ENCODE results near the gene TJP2.

The TJP2 gene

DNA sequence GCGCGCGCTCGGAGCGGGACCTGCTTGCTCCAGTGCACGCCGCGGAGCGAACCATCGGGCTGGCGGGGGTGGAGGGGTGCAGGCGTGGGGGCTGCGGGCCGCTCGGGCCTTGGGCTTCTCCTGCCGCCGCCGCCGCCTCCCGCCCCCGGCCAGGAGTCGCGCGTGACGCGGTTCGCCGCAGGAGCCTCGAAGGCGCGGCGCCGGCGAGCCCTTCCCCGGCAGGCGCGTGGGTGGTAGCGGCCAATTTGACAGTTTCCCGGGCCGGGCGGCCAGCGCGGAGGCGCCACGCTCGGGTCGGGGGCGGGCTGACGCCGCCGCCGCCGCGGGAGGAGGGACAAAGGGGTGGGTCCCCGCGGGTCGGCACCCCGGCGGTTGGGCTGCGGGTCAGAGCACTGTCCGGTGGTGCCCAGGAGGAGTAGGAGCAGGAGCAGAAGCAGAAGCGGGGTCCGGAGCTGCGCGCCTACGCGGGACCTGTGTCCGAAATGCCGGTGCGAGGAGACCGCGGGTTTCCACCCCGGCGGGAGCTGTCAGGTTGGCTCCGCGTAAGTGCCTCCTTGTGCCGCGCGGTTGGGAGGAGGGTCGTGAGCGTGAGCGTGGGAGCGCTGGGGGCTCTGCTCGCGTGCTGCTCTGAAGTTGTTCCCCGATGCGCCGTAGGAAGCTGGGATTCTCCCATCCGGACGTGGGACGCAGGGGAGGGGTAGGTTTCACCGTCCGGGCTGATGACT lies at the start of gene TJP2:
TSS of gene TJP2 (plus strand) at position 387 of the 725 bp plus-strand sequence. CDS start at position 483, 96 bp downstream.
- DNase-seq: peak; percentile 53 to 61

DNA sequence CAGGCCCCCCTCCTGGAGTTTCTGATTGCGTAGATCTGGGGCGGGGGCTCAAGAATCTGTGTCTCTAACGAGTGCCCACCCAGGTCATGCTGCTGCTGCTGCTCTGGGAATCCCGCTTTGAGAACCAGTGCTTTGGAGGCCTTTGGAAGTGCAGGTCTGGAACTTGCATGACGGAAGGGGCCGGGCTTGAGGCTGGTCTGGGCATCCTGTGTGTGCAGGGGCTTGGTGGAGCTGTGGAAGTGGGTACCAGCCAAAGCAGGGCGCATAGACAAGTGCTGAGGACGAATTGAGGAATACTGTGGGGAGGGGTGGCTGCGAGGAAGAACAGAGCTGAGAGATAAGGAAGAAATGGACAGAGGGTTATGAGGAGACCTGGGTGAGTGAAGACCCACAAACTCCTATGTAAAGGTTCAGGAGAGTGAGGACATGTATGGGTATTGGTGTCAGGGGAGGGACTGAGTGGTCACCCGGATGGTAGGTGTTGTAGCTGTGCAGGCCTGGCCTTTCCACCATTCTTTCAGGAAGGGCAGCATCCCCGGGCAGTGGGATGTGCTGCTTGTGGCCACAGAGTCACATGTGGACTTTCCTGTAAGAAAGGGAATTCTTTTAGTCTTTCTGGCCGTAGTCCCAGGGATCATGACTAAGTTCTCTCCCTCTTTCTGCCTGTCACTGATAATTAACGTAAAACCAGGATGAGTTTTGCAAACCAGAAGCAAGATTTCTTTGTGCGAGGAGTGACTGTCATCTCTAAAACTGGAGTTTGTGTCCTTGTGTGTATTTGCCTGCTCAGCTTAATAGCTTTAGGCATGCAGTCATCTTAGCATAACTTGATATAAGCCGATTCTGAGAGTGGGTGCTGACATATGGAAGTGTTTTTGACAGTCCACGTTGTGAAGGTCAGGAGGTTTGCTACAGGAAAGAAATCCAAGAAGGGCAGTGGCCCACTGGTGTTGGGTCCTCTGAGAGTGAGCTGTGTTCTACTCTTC lies 43.3 kb upstream of the TJP2 start:
- no peak for DNase-seq

DNA sequence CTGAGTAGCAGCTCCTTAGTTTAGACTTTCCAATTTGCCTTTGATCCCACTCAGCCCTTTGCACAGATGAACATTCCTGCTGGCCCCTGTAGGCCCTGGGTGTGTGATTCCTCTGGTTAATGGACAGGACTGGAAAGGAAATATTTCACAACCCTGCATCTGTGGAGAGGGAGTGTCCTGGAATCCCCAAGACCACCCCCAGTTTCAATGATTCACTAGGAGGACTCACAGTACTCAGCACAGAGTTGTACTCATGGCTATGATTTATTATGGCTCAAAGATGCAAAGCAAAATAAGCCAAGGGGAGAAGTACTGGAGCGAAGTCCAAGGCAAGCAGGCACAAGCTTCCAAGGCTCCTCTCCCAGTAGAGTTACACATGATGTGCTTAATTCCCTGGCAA lies 42.4 kb upstream of the TJP2 start:
- DNase-seq: no peak

DNA sequence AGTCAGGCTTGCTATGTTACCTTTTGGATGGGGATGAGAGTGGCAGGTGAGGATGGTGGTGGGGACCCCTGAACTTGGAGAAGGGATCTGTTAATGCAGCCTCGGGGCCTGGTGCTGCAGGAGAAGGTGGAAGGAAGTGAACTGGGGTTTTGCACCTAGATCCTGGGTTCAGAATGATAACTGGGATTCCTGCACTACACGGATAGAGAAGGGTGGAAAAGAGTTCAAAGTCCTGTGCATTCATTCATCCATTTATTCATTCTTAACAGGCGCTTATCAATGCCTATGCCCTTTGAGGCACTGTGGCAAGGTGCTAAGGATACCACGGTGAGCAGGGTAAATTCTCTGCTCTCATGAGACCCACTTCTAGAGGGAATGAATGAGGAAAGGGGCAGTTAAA lies 41.7 kb upstream of the TJP2 start:
- no peak for DNase-seq

DNA sequence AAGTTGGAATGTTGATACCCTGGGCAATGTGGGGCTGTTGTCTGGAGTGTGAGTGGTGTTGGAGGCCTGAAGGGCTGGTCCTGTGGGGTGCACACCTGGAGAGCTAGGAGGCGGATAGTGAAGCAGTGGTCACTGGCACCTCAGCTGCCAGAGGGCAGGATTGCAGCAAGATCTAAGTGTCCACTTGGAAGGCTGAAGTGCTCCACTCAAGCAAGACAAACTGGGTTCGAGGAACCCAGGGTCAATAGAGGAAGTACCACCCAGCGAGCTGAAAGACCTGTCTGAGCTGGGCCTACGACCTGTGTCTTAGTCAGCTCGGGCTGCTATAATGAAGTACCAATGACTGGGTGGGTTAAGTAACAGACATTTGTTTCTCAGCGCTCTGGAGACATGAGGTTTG lies 39.7 kb upstream of the TJP2 start:
- DNase-seq: no peak

DNA sequence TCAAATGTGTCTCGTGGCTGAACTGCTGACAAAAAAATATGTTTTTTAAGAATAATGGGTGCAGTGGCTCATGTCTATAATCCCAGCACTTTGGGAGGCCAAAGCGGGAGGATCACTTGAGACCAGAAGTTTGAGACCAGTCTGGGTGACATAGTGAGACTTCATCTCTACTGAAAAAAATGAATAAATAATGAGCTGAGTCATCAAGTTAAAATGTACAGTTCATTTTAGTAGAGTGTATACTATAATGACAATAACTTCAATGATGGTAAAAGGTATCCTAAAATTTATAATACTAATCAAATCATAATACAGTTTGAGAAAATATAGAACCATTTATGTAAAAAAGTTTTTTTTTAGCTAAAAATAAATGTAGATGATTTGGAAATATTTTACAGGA lies 37.9 kb upstream of the TJP2 start:
- DNase-seq: no peak

DNA sequence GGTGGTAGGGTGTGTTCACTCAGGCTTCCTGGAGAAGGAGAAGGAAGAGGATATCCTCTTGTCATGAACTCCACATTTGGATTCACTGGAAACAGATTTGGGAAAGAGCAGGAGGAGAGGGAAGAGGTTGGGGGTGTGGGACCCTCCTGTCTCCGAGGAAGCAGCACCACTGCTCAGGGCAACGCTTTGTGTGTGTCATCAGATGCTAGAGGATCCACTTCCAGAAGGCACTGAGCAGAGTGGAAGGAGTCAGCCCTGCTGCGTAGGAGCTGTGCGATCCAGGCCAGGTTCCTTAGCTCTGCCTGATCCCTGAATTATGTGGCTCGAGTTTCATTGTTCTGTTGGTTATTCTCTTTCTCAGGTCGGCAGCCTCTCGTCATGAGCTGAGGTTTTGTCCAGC lies 37.3 kb upstream of the TJP2 start:
- no peak for DNase-seq

DNA sequence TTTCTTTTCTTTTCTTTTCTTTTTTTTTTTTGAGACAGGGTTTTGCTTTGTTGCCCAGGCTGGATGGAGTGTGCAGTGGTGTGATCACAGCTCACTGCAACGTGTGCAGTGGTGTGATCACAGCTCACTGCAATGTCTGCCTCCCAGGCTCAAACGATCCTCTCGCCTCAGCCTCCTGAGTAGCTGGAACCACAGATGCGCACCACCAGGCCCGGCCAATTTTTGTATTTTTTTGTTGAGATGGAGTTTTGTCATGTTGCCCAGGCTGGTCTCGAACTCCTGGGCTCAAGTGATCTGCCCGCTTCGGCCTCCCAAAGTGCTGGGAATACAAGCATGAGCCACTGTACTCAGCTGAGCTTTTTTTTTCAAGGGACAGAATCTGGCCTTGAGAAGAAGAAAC lies 36.8 kb upstream of the TJP2 start:
- DNase-seq: no peak

DNA sequence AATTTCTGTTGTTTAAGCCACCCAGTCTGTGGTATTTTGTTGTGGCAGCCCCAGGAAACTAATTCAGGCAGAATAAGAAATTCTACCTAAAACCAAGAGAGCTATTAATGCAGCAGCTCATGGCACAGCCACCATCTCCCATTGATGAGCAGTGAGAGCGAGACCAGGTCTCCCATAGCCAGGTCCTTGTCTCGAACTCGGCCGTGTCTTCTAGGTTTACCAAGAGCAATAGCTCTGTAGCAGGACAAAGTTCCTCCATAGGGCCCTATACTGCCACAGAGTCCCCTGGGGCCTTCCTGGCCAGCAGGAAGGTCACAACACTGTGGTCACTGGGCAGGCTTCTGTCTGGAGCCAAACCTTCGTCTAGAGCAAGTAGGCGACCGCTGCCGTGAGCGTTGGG lies 34.5 kb upstream of the TJP2 start:
- DNase-seq: no peak

DNA sequence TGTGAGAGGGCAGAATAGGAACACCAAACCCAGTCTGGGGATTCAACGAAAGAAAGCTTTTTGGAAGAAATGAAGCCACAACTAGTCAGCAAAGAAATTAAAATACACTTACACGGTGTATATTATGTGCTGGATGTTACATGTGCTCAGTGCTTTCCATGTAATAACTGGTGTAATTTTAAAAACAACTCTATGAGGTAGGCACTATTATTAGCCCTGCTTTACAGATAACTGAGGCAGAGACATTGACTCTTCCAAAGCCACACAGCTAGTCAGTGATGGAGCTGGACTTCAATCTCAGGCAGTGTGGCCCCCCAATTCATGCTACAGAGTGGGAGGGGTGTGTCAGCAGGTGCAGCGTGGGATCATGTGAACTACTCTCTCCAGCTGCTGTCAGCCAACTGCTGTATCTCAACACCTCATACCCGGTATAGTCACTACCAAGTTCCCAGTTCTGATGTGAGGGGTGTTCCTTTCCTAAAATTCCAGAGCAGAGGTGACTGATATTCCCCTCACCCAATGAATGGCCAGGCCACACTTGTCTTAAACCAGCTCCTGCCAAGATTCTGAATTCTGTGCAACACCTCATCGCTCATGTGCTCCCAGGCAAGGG lies 33.8 kb upstream of the TJP2 start:
- no peak for DNase-seq

DNA sequence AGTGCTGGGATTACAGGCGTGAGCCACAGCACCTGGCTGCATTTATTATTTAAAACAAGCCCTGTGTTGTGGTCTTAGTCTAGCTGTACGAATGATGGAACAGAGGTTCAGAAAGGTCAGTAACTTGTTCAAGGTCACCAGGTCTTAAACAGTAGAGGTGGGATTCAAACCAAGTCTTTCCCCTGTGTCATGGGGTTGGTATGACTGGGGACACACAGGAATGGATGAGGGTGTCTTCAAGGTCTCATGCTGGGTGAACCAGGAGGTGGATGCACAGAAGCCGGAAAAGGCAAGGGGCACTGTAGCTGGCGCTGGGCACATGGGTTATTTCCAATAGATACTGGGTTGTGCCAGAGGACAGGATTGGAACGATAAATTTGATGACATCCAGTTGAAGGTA lies 32.2 kb upstream of the TJP2 start:
- DNase-seq: no peak

DNA sequence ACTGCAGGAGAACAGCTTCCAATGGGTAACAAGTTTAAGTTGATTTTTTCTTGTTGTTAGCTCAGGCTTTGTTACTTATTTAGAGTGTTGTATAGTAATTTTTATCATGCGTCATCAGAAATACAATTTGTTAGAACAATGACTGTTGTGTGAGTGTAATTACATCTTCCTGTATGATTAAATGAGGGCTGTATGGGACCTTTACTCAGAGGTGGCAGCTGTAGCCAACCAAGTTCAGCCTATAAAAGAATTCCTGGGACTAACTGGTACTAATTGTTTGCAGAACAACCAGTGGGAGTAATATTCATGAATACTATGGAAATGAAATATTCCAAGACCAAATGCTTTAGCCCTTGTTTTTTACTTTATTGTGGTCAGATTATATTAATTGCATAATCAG lies 30.8 kb upstream of the TJP2 start:
- no peak for DNase-seq

DNA sequence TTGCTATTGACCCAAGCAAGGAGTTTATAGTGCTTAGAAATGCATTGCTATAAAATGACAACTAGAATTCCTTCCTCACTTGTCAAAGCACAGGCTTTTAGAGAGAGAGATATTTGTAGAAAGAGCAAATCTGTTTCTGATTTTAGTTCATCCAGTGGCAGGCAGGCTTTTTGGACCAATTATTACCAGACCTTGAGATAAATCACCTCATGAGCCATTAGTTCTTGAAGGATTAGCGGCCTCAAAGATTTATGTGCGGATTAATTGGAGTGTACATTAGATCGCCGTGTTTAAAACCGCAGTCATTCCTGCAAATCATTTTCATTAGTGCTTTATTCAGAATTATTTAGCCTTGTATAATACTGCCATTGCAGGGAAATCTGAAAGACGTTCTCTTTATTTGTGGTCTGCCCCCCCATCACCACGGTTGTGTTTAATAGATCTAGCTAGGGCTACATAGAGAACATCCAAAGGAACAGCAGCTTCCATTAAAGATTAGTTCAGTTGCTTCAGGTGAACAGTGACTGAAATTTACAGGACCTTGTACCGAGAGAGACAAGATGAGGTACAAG lies 28.8 kb upstream of the TJP2 start:
- DNase-seq: no peak

DNA sequence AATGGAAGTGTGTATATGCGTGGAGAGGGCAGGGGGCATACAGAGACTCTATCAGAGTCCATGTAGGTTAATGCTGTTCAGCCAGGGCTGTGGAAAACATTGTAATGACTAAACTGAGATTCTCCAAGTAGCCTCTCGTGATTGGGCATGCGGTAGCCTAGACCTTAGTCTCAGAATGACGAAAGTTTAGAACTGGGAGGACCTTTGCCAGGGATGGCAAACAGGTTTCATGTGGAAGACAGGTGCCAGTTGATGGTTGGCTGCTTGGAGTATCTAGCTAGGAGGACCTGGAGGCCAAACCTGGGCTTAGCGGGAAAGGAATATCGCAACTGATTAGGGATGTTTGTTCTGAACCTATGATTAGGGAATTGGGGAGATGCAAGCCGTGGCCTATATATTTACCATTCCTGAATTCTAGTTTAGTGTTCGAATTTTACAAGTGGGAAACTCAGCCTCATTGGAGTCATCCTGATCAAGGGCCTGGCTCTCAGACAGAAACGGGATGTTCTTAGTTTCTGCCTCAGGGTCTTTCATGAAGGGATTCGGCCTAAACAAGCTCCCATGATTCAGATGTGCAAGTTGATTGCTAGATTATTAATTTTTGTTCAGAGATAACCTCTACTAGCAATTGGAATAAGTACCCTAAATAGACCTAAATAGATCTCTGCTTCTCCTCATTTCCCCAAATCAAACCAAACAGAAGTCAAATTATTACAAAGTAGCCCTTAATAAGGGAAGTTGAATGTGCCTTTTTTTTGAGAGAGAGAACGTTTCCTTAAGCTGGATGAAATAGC lies 26.8 kb upstream of the TJP2 start:
- DNase-seq: no peak

DNA sequence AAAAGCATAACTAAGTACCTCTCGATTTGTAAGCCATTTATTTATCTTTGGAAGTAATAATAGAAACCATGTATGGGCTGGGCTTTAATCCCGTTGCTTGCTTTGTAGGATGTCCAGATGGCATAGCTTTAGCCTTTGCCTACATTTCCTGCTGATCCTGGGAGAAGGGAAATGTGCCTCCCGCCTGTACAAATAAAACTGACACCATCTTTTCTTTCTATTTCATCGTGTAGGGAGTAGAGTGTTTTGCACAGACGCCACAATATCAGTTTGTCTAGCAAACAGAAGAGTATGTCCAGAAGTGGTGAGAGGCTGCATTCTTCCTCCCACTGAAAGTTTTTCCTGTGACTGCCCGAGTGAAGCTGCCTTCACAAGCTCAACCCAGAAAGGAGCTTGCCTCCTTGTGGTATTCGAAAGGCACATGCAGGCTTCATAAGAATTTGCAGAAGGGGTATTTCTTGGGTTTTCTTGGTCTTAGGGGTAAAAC lies 24.7 kb upstream of the TJP2 start:
- no peak for DNase-seq

DNA sequence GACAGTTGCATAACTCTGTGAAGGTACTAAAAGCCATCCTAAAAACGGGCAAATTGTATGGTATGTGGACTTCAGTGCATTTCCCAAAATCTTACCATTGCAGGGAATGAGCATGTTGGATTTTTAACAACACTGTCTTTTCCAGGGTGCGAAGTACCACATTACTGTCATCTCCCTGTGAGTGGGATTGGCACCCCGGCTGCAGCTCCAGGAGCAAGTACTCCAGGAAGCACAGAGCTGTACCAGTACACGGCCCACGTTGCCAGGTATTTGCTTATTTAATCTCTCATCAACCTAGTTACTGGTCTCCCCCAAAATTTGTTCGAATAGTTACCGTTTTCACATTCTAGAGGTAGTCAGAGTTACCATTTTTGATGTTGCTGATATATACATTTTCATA lies 22.6 kb upstream of the TJP2 start:
- DNase-seq: no peak

DNA sequence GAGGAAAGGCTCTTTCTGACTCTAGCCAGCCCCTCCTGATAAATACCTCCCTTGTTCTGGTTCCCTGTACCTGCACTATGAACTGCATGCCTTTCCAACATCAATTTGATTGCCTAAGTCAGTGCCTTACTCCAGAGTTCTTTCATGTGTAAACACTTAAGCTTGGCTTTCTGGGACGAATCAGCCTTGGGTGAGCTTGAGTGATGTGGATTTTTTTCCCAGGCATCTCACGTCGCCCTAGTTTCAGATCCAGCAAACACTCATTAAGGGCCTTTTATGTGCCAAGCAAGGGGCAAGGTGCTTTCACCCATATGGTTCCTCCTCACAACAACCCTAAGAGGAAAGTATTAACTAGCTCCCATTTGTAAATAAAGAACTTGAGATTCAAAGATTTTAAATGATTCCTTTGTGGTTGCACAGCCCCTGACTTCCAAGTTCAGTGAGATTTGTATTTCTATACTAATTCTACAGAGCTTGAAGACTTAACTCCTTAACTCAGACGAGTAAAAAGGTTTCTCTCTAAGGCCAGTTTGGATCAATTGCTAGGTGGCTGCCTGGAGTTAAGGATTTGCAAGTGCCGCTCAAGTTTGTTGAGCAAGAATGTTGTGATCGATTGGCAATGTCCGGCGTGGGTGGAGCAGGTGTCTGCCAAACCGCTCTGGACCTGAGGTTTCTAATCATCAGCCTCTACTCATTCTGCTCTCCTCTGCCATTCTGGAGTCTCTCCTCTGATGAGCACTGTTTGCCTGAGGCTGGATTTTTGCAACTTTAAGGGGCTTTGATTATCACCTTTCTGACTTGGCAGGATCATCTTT lies 20.2 kb upstream of the TJP2 start:
- DNase-seq: no peak

DNA sequence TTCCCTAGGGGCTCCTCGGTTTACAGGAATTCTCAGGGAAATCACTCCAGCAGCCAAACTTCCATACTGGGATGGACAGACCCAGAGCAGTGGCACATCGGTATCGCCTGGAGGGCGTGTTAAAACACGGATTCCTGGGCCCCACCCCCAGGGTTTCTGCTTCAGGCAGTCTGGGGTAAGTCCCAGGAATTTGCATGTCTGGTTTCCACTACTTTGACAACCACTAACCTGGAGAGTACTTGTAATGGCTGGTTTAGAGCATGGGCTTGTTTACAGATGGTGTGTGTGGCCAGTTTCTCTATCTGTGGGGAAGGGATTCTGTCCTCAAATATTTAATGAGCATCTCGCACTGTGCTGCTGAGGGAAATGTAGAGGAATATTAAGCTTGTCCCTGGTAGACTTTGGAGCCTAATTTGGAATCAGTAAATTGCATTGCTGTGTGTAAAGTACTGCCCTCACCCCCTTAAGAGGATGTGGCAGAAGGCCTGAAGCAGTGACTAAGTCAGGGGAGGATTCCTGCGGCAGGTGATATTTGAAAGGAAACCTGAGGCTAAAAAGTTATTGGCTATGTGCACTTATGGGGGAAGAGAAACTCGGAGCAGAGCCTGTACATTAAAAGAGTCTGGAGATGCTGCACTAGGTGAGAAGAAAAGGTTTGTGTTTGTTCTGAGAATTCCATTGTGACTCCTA lies 18.6 kb upstream of the TJP2 start:
- DNase-seq: no peak

DNA sequence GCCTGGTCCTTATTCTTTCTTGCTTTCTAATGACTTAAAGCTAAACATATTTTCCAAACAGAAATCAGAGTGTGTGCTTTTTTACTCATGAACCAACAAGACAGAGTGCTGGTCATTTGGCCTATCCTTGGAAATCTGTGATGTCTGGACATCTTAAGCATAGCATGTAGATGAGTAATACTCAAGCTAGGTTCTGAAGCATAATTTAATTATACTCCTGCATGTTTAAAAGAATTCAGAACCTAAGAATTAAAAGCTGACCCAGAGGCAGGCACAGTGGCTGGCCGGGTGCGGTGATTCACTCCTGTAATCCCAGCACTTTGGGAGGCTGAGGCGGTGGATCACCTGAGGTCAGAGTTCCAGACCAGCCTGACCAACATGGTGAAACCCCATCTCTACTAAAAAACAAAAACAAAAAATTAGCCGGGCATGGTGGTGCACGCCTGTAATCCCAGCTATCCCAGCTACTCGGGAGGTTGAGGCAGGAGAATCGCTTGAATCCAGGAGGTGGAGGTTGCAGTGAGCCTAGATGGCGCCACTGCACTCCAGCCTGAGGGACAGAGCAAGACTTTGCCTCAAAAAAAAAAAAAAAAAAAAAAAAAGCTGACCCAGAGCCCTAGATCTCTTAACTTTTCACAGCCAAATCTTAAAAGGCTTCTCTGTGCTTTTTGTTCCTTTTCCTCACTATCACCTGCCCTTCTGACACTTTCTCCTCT lies 16.2 kb upstream of the TJP2 start:
- peak; percentile 19 to 30 for DNase-seq

DNA sequence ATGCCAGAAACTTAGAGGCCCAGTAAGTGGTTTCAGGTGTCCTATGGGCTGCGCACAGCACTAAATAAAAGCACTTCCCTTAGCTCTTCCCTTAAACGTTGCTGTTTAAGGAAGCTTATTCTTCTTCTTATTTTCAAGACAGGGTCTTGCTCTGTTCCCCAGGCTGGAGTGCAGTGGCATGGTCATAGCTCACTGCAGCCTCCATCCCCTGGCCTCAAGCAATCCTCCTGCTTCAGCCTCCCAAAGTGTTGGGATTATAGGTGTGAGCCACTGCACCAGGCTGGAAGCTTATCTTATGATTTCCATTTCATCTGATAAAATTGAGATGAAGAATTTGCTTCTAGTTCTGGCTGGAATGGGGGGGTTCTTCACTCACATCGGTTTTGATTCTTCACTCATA lies 15.6 kb upstream of the TJP2 start:
- DNase-seq: no peak
